M059J (cell line): ENCODE data around the gene KLC3. TPM values are rescaled to one million over a fixed set of nuclear protein-coding genes. Genes with fewer than 3 reads are reported as not detected.
"Not testable (repeated sequence)": the region's sequence is repeated elsewhere in the genome, so short reads cannot be mapped to it uniquely, and the experiment has no call there.

Experiments used
- DNase-seq: peaks from one replicate; pipeline ENCODE4 v3.0.0-alpha.2; 2012; ENCODE audit warnings: low read depth
- total RNA-seq: library from RNA; depleted of rRNA; stranded (reverse); fragments of >200 nt; shearing (Covaris generic); gene quantifications from 2 replicates; pipeline ENCODE4 v1.2.3, GENCODE V29; 2014

KLC3 gene
- total RNA-seq, 1 experiment from 2014 or later: 2.4 TPM

- no peak for DNase-seq
Observed at GRCh38 chr19:45315304-45315703, 25.2 kb upstream of the KLC3 start.

GRCh38 chr19:45320997-45321775 is 19.4 kb upstream of the KLC3 start:
- DNase-seq: no peak

GRCh38 chr19:45321848-45322247 is 18.7 kb upstream of the KLC3 start:
- no peak for DNase-seq

- DNase-seq: no peak
Observed at GRCh38 chr19:45322311-45322710, 18.2 kb upstream of the KLC3 start.

GRCh38 chr19:45322744-45323281 is 17.7 kb upstream of the KLC3 start, which contains the start of gene CKM:
Gene CKM, minus strand, starts transcription at chr19:45322875. Its CDS starts 3,162 bp downstream, at chr19:45319713.
- DNase-seq: no peak

- DNase-seq: no peak
Observed at GRCh38 chr19:45323671-45324081, 16.9 kb upstream of the KLC3 start.

GRCh38 chr19:45324349-45324907 is 16.1 kb upstream of the KLC3 start:
- DNase-seq: no peak

- DNase-seq: no peak
Observed at GRCh38 chr19:45327404-45328143, 13.0 kb upstream of the KLC3 start.

GRCh38 chr19:45331411-45331810 is 9.1 kb upstream of the KLC3 start:
- no peak for DNase-seq

- no peak for DNase-seq
Observed at GRCh38 chr19:45333609-45334303, 6.8 kb upstream of the KLC3 start.

- DNase-seq: not testable (repeated sequence)
Observed at GRCh38 chr19:45334881-45335280, 5.7 kb upstream of the KLC3 start.

GRCh38 chr19:45336696-45337251 is 3.8 kb upstream of the KLC3 start:
- no peak for DNase-seq

- no peak for DNase-seq
Observed at GRCh38 chr19:45339629-45340028, 921 bp upstream of the KLC3 start.

- DNase-seq: no peak
Observed at GRCh38 chr19:45340899-45341453, 426 bp downstream of the KLC3 start.

- DNase-seq: no peak
Observed at GRCh38 chr19:45342911-45343310, 2.4 kb downstream of the KLC3 start.

GRCh38 chr19:45344621-45345505 is 4.3 kb downstream of the KLC3 start:
- DNase-seq: no peak

- no peak for DNase-seq
Observed at GRCh38 chr19:45345506-45345860, 4.9 kb downstream of the KLC3 start.

- DNase-seq: no peak
Observed at GRCh38 chr19:45346449-45346848, 5.9 kb downstream of the KLC3 start.

GRCh38 chr19:45347570-45348366 is 7.2 kb downstream of the KLC3 start:
- no peak for DNase-seq
